Measurements from ENCODE around the gene ANAPC16. TPM values are rescaled to one million over a fixed set of nuclear protein-coding genes. Genes with fewer than 3 reads are reported as not detected.

ANAPC16 gene
- 95.9 TPM for polyA plus RNA-seq (2012; ENCODE audit: insufficient read depth, insufficient read length, low read depth)

GRCh38 chr10:72215611-72216549 lies at the start of gene ANAPC16, which contains the start of gene ASCC1:
Gene ANAPC16, plus strand, starts transcription at chr10:72216012. Its CDS starts 7,903 bp downstream, at chr10:72223915.
Gene ASCC1, minus strand, starts transcription at chr10:72216276. Its CDS starts 2,978 bp downstream, at chr10:72213298.
- no peaks in the 10 kb centered on the region for H3K9me3 ChIP-seq
- H3K27me3 ChIP-seq = no peaks in the 10 kb centered on the region
- peaks cover 11% of the 10 kb centered on the region for H3K36me3 ChIP-seq
- DNase-seq = peak; percentile 93
- TF ChIP-seq CTCF (IDR thresholded peaks at IDR 0.05; ENCODE audit: low read depth, low read length) = no peak
- H3K4me1 ChIP-seq = no peaks in the 10 kb centered on the region
- peak within 1 kb of the TSS; percentile 94 for H3K4me3 ChIP-seq (ENCODE audit: low read depth, low read length)

- H3K9me3 ChIP-seq = no peaks in the 10 kb centered on the region
- no peaks in the 10 kb centered on the region for H3K36me3 ChIP-seq
- no peak overlapping the region for H3K4me3 ChIP-seq (ENCODE audit: low read depth, low read length)
- H3K27me3 ChIP-seq = no peaks in the 10 kb centered on the region
- TF ChIP-seq CTCF (IDR thresholded peaks at IDR 0.05; ENCODE audit: low read depth, low read length) = no peak
- DNase-seq = no peak
- H3K4me1 ChIP-seq = no peaks in the 10 kb centered on the region
These were observed 48.7 kb upstream of the ANAPC16 start for GRCh38 chr10:72167118-72167517.

- no peak for TF ChIP-seq CTCF (IDR thresholded peaks at IDR 0.05; ENCODE audit: low read depth, low read length)
- H3K4me1 ChIP-seq = peaks cover 14% of the 10 kb centered on the region
- DNase-seq = no peak
- H3K27me3 ChIP-seq = no peaks in the 10 kb centered on the region
- no peaks in the 10 kb centered on the region; the same call in 1 of the 2 replicates for H3K36me3 ChIP-seq
- no peak overlapping the region for H3K4me3 ChIP-seq (ENCODE audit: low read depth, low read length)
- H3K9me3 ChIP-seq = no peaks in the 10 kb centered on the region
These were observed 45.5 kb upstream of the ANAPC16 start for GRCh38 chr10:72170263-72170662.

GRCh38 chr10:72170733-72171132 lies 45.1 kb upstream of the ANAPC16 start:
- no peaks in the 10 kb centered on the region for H3K9me3 ChIP-seq
- H3K36me3 ChIP-seq = no peaks in the 10 kb centered on the region; the same call in 1 of the 2 replicates
- TF ChIP-seq CTCF (IDR thresholded peaks at IDR 0.05; ENCODE audit: low read depth, low read length) = no peak
- no peak for DNase-seq
- H3K4me3 ChIP-seq (ENCODE audit: low read depth, low read length) = no peak overlapping the region
- H3K27me3 ChIP-seq = no peaks in the 10 kb centered on the region
- H3K4me1 ChIP-seq = peaks cover 19% of the 10 kb centered on the region

- Histone ChIP-seq H3K4me3 (ENCODE audit: low read depth, low read length) (no peak overlapping the region), H3K9me3 (no peaks in the 10 kb centered on the region), H3K27me3 (no peaks in the 10 kb centered on the region), H3K4me1 (peaks cover 19% of the 10 kb centered on the region), H3K36me3 (no peaks in the 10 kb centered on the region; the same call in 1 of the 2 replicates)
- TF ChIP-seq CTCF (IDR thresholded peaks at IDR 0.05; ENCODE audit: low read depth, low read length) = no peak
- DNase-seq = no peak
These were observed 44.6 kb upstream of the ANAPC16 start for GRCh38 chr10:72171175-72171630.

GRCh38 chr10:72173262-72173618 lies 42.6 kb upstream of the ANAPC16 start:
- DNase-seq = no peak
- Histone ChIP-seq H3K4me1 (peaks cover 22% of the 10 kb centered on the region), H3K9me3 (no peaks in the 10 kb centered on the region), H3K36me3 (no peaks in the 10 kb centered on the region; the same call in 1 of the 2 replicates), H3K4me3 (ENCODE audit: low read depth, low read length) (0 out of 2 replicates have a peak overlapping the region, but pooled peaks have one; percentile 13), H3K27me3 (no peaks in the 10 kb centered on the region)
- TF ChIP-seq CTCF (IDR thresholded peaks at IDR 0.05; ENCODE audit: low read depth, low read length) = no peak
